NCI-H128 (cell line): ENCODE results near the gene MAGEL2.
A peak's percentile ranks its signal among the peaks of the same experiment; 100 is the strongest.

Experiments used
- DNase-seq: peaks from one replicate; lab custom pipeline; 2025; ENCODE audit not compliant: unreplicated experiment; lab: John Stamatoyannopoulos, UW

The MAGEL2 gene

DNA sequence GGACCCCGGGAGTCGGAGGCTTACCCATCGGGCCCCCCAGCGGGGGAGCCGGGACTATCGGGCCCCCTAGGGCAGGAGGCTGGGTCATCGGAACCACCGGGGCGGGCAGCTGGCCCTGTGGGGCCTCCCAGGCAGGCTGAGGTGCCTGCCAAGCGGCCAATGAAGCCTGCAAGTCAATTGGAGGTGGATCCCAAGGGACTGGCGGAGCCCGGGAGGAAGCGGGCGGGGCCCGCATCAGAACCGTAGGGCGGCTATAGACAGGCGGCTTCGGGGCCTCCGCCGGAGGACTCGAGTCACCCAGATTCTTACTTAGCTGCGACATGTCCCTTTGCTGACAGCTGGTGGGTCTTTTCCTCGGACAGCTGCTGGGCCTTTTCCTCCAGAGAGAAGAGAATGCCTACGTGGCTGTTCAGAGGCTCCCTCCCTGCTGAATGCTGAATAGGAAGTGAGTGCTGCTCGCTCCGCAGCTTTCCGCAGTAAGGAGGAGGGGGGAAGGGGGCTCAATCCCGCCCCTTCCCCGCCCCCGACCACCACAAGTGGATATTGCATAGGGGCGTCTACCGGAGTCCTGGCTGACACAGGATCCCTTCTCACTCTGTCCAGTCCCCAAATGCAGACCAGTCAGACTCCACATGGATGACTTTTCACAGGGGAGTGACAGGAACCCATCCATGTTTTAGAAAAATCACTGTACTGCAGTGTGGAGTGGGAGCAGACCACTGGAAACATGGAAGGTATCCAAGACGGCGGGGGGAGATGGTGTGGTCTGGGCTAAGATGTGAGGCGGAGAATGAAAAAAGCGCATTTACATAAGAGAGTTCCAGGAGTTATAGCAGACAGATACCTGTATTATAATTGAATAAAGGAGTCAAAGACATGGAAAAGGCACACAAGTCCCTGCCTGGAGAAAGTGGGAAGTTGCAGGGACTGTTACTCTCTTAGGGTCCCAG is at the start of gene MAGEL2:
Gene MAGEL2 (minus strand): TSS at position 447 of the 950 bp plus-strand sequence. CDS start 125 bp downstream, at position 322.
- DNase-seq = no peak

DNA sequence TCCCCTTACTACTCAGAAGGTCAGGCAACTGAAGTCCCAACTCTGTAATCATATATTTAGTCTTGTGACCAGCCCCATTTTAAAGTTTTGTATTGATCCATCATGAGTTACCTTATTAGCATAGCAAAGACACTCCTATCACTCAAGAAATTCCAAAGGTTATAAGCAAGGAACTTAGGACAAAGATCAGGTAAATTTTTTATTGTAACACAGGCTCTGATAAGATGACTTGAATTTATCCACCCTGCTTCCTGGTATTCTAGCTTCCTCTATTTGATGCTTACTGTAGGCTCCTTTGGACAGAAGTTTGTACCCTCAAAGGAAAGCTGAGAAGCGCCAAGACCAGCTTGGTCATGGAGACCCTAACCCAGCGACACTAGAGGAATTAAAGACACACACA is 47.6 kb upstream of the MAGEL2 start:
- no peak for DNase-seq

DNA sequence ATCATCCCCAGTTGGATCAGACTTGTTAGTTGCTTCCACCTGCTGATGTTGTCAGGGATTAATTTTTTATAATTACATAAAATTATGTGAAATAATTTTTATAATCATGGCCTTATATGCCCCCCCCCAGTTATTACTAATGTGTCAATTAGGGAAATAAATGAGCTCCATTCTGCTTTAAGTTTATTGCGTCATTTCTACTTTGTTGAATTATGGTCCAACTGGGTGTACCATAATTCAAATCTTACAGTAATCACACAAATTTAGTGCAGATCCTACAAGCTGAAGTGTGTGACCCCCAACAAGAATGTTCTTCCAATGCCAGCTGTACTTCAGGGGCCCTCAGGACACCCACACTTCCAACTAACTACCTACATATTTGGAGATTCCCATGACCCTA is 46.9 kb upstream of the MAGEL2 start:
- no peak for DNase-seq

DNA sequence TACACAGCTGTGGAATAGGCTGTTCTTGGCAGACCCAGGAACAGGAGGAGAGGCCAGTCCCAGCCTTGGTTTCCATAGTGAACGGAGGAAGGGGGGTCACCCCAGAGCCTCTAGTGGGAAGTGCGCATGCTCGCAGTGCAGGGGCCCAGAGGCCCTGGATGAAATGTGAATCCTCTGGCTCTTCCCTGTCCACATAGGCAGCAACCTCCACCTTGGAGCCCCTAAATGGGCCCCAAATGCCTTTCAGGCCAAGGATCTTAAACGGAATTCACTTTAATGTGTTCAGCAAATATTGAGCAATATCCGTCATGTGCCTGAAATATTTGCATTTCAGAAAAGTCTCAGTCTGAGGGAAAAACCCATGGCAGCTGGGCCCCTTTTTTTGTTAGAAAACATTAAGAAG is 42.8 kb upstream of the MAGEL2 start:
- DNase-seq = no peak

DNA sequence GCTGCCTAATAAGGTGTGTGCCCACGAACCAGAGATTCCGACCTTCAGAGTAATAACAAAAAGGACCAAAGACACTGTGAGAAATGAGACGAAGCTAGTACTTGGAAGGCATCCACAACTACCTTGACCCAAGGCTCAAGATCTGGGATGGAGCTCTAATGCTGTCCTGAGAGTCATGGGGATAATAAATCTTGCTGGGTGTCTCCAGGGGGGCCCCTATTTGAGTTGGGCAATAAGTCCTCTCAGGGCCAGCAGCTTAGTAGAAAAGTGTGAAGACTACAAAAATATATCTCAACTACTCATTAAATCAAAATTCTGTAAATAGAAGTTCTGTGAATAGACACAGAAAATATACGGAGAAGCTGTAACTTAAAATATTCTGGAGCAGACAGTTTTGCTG is 42.3 kb upstream of the MAGEL2 start:
- no peak for DNase-seq

DNA sequence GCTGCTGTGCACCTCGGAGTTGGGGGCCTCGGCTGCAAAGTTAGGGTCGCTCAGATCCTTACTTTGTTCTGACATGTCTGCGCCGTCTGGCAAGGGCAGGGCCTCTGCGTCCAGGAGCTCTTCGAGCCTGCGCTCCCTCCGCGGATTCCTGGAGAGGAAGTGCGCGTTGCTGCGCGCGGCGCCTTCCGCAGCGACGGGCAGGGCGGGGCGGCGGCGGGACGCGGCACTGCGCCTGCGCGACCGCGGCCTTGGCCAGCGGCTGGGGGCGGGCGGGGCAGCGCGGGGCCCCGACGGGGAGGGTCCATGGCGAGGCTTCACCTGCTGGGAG is 39.4 kb upstream of the MAGEL2 start, which contains the start of gene NDN:
Gene NDN (minus strand): TSS at position 163 of the 328 bp plus-strand sequence. CDS start 88 bp downstream, at position 75.
- peak; percentile 5 for DNase-seq

DNA sequence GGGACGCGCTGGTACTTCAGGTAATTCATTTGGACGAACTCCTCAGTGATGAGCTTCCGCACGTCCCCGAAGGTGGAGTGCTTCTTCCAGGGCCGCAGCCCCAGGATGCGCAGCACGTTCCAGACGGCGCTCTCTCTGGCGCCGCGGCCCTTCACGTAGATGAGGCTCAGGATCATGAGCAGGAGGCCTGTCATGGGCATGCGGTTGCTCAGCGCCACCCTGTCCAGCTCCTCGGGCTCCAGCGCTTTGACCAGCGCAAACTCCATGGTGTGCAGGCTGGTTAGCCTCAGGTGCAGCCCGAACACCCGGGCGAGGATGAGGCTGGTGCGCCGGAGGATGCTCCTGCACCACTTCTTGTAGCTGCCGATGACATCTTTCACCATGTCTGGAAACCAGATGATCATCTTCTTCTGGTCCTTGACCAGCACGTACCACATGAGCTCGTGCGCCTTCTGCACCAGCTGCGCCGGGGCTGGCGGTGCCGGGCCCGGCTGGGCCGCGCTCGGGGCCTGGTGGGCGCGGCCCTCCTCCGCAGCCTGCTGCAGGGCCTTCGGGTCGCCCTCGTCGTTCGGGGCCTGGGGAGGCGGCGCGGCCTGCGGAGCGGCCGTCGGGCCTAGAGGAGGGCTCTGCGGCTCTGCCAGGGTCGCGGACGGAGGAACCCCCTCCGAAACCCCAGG is 38.9 kb upstream of the MAGEL2 start:
- no peak for DNase-seq

DNA sequence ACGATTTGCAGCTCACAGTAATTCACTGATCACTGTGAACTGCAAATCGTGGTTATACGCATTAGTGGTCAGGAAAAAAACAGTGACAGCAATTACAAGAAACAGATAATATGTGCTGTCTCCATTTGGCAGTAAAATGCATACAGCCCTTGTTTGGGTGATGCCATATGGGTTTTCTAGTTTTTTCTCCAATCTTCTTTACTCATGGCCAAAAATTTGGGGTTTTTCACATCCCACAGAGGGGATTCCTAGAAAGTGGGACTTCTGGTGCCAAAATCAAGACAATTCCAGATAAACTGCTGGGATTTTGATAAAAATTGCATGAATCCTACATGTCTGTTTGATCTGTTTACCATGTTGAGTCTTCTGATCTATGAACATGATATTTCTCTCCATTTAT is 23.8 kb upstream of the MAGEL2 start:
- DNase-seq = no peak

DNA sequence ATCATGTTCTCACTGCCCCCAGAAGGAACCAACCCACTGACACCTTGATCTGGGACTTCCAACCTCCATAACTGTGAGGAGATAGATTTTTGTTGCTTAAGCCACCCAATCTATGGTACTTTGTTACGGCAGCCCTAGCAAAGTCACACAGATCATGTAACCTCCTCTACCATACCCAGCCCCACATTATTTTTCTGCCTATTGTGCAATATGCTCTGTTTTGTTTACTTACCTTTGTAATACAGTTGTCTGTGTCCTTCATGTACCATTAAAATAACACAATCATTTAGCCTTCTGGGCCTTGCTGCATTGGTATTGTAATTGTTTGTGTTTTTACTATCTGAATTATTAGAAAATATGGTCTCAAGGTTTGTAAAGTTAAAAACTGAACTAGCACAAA is 23.3 kb upstream of the MAGEL2 start:
- no peak for DNase-seq

DNA sequence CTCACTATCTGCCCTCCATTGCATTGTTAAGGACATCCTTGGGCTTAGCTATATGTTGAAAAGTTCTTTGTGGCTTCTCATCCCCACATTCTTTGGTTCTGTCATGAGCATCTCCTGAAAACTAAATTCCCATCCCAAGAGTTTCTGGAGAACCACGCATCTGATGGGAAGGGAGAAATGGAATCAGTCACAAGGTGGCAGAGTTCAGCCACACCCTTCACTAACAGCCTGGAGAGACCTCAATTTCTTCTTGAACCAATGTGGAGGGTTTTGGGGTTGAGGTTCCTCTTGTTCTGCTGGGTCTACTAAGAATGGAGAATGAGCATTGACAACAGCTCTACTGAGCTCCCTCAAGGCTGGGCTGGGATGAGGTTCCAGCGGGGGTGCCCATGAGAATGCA is 15.6 kb upstream of the MAGEL2 start:
- no peak for DNase-seq

DNA sequence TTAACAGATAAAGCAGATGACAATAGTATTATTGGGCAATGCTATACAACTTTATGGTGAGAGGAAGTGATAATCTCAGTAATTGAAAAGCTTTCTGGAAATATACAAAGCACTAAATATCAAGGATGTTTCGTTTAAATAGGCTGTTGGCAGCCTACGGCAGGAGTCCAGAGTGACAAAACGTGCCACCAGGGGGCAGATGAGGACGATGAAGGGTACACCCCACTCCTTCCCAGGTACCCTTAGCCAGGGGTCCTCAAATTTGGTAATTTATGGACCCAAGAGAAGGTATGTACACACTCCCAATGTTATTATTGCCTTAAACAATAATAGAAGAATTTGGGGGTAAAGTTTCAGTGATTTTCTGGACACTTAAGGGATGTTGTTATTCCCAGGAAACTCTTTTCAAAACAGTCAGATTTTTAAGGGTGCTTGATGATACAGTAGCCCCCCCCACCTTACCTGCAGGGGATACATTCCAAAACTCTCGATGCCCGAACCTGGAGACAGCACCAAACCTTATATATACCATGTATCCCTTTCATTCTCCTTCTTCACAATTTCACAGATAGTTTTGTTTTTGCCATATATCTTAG is 1.4 kb upstream of the MAGEL2 start:
- DNase-seq = no peak

DNA sequence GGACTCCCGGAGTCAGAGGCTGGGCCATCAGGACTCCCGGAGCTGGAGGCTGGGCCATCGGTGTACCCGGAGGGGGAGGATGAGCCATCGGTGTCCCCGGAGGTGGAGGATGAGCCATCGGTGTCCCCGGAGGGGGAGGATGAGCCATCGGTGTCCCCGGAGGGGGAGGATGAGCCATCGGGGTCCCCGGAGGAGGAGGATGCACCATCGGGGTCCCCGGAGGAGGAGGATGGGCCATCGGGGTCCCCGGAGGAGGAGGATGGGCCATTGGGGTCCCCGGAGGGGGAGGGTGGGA is 719 bp downstream of the MAGEL2 start:
- DNase-seq = no peak

DNA sequence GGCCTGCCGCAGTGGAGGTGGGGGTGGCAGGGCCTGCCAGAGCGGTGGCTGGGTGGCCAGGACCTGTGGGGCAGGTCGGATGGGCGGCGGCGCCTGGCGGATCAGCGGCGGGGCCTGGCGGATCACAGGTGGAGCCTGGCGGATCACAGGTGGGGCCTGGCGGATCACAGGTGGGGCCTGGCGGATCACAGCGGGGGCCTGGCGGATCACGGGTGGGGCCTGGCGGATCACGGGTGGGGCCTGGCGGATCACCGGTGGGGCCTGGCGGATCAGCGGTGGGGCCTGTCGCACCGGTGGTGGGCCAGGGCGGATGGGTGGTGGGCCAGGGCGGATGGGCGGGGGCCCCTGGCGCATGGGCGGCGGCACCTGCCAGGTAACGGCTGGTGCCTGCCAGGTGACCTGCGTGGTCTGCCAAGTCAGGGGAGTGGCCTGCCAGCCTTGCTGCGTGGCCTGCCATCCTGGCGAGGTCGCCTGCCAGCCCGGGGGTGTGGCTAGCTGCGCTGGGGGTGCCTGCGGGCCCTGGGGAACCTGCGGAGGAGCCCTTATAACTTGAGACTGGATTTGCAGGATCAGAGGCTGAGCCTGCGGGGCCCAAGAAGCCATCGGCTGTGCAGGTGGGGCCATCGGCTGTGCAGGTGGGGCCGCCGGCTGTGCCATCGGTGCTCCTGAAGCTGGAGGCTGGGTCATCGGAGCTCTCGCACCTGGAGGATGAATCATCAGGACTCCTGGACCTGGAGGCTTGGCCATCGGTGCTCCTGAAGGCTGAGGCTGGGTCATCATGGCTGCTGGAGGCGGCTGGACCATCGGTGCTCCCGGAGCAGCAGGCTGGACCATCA is 1.3 kb downstream of the MAGEL2 start:
- DNase-seq = no peak

DNA sequence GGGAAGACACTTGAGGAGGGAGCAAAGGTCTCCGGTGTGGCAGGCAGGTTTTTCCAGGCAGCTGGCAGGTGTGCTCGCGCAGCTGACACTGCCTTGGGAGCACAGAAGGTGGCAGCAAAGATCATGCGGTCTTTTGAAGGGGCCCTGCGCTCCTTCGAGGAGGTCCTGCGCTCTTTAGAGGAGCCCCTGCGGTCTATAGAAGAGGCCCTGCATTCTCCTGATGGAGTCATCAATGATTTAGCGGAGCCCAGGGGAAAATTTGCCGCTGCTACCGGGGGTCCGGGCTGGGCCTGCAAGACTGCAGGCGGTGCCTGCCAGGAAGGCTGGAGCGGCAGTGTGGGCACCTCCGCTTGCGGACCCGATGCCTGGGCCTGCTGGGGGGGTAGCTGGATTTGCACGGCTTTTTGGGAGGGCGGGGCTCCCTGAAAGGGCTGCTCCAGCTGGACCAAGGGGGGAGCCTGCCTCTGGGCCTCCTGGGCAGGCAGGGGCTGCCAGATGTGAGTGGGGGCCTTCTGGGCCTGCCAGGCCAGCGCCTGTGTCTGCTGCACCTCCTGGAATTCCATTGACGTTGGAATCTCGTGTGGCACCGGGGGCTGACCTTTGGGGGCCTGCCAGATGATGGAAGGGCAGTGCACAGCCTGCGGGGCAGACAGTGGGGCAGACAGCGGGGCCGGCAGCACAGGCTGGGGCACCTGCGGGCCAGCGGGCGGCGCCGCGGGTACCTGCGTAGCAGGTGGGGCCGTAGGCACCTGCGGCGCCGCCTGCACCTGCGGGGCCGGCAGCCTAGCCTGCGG is 2.1 kb downstream of the MAGEL2 start:
- no peak for DNase-seq

DNA sequence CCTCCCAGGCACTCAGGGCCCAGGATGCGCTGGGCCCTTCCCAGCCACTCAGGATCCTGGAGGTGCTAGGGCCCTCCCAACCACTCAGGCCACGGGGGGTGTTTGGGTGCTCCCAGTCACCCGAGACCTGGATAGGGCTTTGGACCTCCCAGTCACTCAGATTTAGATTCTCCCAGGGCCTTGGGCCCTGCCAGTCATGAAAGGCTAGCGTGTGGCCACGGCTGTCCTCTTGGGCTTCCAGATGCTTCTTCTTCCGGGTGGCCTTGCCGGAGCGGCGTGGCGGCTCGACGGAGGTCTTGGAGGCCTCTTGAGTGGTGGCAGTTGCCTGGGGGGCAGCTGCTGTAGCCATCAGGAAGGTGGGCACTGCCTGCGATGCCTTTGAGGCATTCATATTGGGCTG is 2.8 kb downstream of the MAGEL2 start:
- no peak for DNase-seq

DNA sequence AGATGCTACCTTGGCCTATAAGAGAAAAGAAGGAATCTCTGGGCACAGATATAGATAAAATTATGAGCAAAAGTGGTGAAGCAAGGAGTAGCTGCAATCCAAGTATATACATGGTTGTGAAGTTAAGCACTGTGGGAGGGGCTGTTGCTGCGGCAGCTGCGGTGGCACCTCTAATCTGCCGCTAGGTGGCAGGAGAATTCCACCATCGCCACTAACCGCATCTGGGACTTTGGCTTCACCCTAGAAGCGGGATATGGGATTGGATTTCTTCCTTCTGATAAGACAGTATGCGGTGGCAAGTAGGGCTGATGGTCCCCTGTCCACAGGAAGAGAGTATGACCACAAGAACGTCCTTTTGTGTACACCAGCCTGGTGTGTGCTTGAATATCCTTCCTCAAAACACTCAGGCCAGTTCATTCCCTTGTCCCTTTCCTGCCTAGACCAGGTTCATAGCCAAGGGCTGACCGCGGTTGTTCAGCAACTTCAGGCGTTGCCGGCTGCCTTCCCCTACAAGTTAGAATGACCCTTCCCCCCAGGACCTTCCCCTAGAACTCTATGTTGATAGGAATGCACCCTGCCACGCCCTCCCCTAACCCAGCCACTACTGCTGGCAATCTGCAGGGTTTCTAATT is 5.1 kb downstream of the MAGEL2 start:
- peak; percentile 11 for DNase-seq

DNA sequence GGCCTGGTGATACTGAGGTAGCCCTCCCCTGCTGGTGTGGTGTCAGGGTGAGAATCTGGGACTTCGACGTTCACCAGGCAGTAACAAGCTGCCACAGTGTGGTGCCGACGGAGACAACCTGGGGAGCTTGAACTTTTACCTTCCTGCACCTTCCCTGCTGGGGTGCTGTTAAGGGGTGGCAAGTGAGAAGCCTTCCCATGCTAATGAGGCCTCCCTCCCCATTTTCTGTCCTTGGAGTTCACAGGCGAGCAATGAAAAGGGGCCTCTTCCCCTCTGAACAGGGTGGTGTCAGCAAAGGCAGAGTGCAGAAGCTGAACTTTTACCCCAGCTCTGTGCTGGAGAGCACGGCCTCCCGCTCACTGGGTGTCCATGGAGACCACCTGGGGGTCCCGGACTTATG is 13.5 kb downstream of the MAGEL2 start:
- no peak for DNase-seq

DNA sequence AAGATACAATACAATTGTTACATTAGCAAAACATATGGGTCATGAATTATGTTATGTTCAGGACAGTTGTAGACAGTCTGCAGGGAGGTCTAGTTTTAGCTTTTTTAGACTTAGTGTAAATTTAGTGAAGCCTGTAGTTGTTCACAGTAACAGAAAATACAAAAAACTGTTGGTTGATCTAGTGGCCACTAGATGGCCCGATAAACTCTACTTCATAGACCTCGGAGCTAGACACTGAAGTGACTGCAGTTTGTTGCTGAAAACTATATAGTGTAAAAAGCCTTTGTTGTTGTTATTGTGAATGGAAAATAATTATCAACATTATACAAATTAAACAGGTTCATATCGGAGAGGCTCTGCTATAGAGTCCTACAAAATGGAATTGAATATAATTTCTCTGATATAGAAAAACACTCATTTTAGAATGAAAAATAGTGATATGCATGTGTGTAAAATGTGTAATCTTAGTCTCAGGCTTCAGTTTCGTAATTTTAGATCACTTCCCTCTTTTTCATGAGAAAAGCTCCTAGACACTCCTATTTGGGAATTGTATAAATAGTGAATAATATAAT is 18.3 kb downstream of the MAGEL2 start:
- DNase-seq = no peak

DNA sequence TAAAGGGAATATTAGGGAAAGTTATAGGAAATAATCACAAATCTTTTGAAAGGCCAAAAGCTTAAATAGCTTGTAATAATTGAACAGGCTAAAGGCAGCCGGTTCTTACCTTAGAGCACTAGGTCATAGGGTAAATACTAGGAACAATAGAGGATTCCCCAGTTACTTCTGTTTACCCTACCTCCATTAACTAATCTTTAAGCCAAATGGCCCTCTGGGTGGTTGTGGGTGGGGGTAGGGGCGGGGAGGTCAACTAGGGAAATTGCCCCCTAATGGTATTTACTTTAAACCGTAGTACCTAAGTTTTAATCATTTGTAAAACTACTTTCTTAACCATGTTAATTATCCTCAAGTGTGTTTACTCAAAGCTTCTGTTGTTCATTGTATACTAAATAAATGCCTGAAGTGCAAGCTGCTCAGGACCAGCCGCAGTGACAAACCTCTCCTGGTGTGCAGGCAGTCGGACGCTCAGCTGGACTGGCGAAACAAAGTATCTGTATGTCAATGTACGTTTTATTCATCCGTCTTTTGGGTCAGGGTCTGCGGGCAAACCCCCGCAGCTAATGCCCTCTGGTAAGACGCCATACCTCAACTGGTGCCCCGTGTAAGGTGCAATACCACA is 18.9 kb downstream of the MAGEL2 start:
- DNase-seq = no peak
